ENCODE measurements around the gene TRIM56. TPM values are rescaled to one million over a fixed set of nuclear protein-coding genes. Genes with fewer than 3 reads are reported as not detected.

The TRIM56 gene
- total and polyA plus RNA-seq, 2 of the 13 experiments (the other 11 are each of a cell fraction or from before 2014, with no cell fraction given), result 3.2 to 7.1 TPM

DNA sequence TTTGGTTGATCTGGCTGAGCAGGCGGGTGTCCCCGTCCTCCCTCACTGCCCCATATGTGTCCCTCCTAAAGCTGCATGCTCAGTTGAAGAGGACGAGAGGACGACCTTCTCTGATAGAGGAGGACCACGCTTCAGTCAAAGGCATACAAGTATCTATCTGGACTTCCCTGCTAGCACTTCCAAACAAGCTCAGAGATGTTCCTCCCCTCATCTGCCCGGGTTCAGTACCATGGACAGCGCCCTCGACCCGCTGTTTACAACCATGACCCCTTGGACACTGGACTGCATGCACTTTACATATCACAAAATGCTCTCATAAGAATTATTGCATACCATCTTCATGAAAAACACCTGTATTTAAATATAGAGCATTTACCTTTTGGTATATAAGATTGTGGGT is 26.9 kb upstream of the TRIM56 start (continued):
- TF ChIP-seq, protein P1, sequence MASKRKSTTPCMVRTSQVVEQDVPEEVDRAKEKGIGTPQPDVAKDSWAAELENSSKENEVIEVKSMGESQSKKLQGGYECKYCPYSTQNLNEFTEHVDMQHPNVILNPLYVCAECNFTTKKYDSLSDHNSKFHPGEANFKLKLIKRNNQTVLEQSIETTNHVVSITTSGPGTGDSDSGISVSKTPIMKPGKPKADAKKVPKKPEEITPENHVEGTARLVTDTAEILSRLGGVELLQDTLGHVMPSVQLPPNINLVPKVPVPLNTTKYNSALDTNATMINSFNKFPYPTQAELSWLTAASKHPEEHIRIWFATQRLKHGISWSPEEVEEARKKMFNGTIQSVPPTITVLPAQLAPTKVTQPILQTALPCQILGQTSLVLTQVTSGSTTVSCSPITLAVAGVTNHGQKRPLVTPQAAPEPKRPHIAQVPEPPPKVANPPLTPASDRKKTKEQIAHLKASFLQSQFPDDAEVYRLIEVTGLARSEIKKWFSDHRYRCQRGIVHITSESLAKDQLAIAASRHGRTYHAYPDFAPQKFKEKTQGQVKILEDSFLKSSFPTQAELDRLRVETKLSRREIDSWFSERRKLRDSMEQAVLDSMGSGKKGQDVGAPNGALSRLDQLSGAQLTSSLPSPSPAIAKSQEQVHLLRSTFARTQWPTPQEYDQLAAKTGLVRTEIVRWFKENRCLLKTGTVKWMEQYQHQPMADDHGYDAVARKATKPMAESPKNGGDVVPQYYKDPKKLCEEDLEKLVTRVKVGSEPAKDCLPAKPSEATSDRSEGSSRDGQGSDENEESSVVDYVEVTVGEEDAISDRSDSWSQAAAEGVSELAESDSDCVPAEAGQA (IDR thresholded peaks at IDR 0.05; ENCODE audit: low read depth), result no peak
- TF ChIP-seq, protein P1 (CRISPR knock-in tag; IDR thresholded peaks at IDR 0.05; ENCODE audit: borderline replicate concordance), result no peak
- no peak for TF ChIP-seq ZNF251 (CRISPR knock-in tag; IDR thresholded peaks at IDR 0.05)
- TF ChIP-seq, protein P2, sequence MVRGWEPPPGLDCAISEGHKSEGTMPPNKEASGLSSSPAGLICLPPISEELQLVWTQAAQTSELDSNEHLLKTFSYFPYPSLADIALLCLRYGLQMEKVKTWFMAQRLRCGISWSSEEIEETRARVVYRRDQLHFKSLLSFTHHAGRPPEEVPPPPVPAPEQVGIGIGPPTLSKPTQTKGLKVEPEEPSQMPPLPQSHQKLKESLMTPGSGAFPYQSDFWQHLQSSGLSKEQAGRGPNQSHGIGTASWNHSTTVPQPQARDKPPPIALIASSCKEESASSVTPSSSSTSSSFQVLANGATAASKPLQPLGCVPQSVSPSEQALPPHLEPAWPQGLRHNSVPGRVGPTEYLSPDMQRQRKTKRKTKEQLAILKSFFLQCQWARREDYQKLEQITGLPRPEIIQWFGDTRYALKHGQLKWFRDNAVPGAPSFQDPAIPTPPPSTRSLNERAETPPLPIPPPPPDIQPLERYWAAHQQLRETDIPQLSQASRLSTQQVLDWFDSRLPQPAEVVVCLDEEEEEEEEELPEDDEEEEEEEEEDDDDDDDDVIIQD (CRISPR knock-in tag; IDR thresholded peaks at IDR 0.05; ENCODE audit: low read depth), result 0 out of 2 replicates have a peak, but pooled peaks have one; percentile 23
- no peak for TF ChIP-seq PRMT3 (CRISPR knock-in tag; IDR thresholded peaks at IDR 0.05; ENCODE audit: borderline replicate concordance, low read depth)
- TF ChIP-seq ZNF589 (CRISPR knock-in tag; conservative IDR thresholded peaks at IDR 0.05), result peak; percentile 75; the same call in 1 of the 2 replicates
- TF ChIP-seq ZBTB1 (CRISPR knock-in tag; IDR thresholded peaks at IDR 0.05; ENCODE audit: borderline replicate concordance), result no peak; the same call in 1 of the 2 replicates
- TF ChIP-seq NCOR1 (IDR thresholded peaks at IDR 0.05; ENCODE audit: borderline replicate concordance, low read length), result no peak
- TF ChIP-seq, protein P3, sequence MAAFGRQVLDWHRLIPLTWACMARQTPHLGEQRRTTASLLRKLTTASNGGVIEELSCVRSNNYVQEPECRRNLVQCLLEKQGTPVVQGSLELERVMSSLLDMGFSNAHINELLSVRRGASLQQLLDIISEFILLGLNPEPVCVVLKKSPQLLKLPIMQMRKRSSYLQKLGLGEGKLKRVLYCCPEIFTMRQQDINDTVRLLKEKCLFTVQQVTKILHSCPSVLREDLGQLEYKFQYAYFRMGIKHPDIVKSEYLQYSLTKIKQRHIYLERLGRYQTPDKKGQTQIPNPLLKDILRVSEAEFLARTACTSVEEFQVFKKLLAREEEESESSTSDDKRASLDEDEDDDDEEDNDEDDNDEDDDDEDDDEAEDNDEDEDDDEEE (CRISPR knock-in tag; IDR thresholded peaks at IDR 0.05), result peak; percentile 78; the same call in 1 of the 2 replicates
- no peak for TF ChIP-seq NFIB (CRISPR knock-in tag; IDR thresholded peaks at IDR 0.05; ENCODE audit: borderline replicate concordance)
- no peak for TF ChIP-seq ZNF44 (CRISPR knock-in tag; IDR thresholded peaks at IDR 0.05)
- TF ChIP-seq BRD4 (CRISPR knock-in tag; IDR thresholded peaks at IDR 0.05), result no peak
- TF ChIP-seq ZNF431 (CRISPR knock-in tag; IDR thresholded peaks at IDR 0.05; ENCODE audit: borderline replicate concordance, low read depth), result peak; percentile 85; the same call in 1 of the 2 replicates
- TF ChIP-seq, protein P4, sequence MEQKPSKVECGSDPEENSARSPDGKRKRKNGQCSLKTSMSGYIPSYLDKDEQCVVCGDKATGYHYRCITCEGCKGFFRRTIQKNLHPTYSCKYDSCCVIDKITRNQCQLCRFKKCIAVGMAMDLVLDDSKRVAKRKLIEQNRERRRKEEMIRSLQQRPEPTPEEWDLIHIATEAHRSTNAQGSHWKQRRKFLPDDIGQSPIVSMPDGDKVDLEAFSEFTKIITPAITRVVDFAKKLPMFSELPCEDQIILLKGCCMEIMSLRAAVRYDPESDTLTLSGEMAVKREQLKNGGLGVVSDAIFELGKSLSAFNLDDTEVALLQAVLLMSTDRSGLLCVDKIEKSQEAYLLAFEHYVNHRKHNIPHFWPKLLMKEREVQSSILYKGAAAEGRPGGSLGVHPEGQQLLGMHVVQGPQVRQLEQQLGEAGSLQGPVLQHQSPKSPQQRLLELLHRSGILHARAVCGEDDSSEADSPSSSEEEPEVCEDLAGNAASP (CRISPR knock-in tag; IDR thresholded peaks at IDR 0.05; ENCODE audit: borderline replicate concordance), result peak; percentile 75
- TF ChIP-seq ZNF563 (CRISPR knock-in tag; IDR thresholded peaks at IDR 0.05), result peak; percentile 66; the same call in 1 of the 2 replicates
- no peak for TF ChIP-seq ZNF761 (CRISPR knock-in tag; conservative IDR thresholded peaks at IDR 0.05)
- TF ChIP-seq, protein P5, sequence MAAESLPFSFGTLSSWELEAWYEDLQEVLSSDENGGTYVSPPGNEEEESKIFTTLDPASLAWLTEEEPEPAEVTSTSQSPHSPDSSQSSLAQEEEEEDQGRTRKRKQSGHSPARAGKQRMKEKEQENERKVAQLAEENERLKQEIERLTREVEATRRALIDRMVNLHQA (CRISPR knock-in tag; IDR thresholded peaks at IDR 0.05), result no peak
- peak; percentile 88 for TF ChIP-seq HES4 (CRISPR knock-in tag; IDR thresholded peaks at IDR 0.05; ENCODE audit: borderline replicate concordance)
- TF ChIP-seq ESRRA (CRISPR knock-in tag; IDR thresholded peaks at IDR 0.05; ENCODE audit: low read depth), result no peak
- TF ChIP-seq TEAD2 (CRISPR knock-in tag; IDR thresholded peaks at IDR 0.05), result peak; percentile 72; the same call in 1 of the 2 replicates
